ENCODE data around the gene ANKRD30B.

DNA sequence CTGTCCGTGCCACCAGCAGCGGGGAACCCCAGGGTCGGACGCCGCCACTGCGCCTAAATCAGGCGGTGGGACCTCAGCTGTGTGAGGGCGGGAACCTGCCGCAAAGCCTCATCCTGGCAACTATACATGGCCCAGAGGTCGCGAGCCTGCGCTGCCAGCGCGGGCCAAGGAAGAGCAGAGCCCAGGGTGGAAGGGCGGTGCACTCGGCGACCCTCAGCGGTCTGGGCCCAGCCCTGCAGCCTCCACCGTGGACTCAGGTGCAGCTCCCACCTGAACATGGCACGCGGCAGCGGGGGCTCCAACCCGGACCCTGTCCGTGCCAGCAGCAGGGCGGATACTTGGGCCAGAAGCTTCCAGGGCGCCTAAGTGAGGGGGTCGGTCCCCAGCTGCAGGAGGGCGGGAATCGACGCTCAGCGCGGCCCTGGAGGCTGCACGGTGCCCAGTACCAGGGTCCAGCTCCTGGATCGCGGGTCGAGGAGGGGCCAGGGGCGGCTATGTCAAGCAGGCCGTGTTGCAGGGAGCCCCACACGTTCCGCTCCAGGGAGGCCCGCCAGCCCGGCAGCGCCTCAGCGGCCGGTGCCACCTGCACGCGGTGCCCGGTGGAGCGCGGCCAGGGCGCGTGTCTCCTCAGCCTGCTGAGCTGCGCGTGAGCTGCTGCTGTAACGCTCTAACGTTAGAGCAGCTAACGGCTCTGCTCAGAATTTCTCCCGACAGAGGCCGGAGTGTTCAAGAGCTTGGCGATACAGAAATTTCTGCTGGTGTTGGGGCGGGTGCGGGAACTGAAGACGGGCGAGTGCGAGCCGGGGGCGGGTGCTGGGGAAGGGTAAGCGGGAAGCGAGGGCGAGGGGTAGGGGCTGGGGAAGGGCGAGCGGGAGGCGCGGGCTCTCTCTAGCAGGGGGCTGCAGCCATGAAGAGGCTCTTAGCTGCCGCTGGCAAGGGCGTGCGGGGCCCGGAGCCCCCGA, at the start of gene ANKRD30B:
- TF ChIP-seq POLR2A (IDR thresholded peaks at IDR 0.05; ENCODE audit: control extremely low read depth in 1 of 2, low read depth in 2 of 2, low read length in 2 of 2) (no peak), HDAC2 (IDR thresholded peaks at IDR 0.05; ENCODE audit: borderline replicate concordance in 1 of 2, low read depth in 2 of 2, low read length in 2 of 2) (no peak), MAFK (IDR thresholded peaks at IDR 0.05; ENCODE audit: low read depth, low read length) (no peak), KDM5A (IDR thresholded peaks at IDR 0.05; ENCODE audit: low read length) (no peak), YY1 (IDR thresholded peaks at IDR 0.05; ENCODE audit: low read depth, low read length) (no peak), SIN3A (conservative IDR thresholded peaks at IDR 0.05 in 1 of 2, IDR thresholded peaks at IDR 0.05 in 1 of 2; ENCODE audit: low read depth in 1 of 2, low read length in 2 of 2) (no peak), POLR2AphosphoS5 (IDR thresholded peaks at IDR 0.05; ENCODE audit: low read depth, low read length) (no peak), EZH2 (IDR thresholded peaks at IDR 0.05; ENCODE audit: low read depth, low read length, severe bottlenecking) (no peak)
- TF ChIP-seq, protein P1, sequence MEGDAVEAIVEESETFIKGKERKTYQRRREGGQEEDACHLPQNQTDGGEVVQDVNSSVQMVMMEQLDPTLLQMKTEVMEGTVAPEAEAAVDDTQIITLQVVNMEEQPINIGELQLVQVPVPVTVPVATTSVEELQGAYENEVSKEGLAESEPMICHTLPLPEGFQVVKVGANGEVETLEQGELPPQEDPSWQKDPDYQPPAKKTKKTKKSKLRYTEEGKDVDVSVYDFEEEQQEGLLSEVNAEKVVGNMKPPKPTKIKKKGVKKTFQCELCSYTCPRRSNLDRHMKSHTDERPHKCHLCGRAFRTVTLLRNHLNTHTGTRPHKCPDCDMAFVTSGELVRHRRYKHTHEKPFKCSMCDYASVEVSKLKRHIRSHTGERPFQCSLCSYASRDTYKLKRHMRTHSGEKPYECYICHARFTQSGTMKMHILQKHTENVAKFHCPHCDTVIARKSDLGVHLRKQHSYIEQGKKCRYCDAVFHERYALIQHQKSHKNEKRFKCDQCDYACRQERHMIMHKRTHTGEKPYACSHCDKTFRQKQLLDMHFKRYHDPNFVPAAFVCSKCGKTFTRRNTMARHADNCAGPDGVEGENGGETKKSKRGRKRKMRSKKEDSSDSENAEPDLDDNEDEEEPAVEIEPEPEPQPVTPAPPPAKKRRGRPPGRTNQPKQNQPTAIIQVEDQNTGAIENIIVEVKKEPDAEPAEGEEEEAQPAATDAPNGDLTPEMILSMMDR (IDR thresholded peaks at IDR 0.05; ENCODE audit: control extremely low read depth in 1 of 3, insufficient read depth in 1 of 3, low read depth in 1 of 3, low read length in 3 of 3), result no peak
